HG03066 (cell line): Measurements from ENCODE around the gene YIF1A.
"Not testable (repeated sequence)": the region's sequence is repeated elsewhere in the genome, so short reads cannot be mapped to it uniquely, and the experiment has no call there.

Experiments
- ATAC-seq: cut with Tn5 transposase; IDR thresholded peaks from one replicate; pipeline ENCODE4 v1.9.1; 2021; ENCODE audit warnings: low read depth; ENCODE audit not compliant: unreplicated experiment

YIF1A gene

DNA sequence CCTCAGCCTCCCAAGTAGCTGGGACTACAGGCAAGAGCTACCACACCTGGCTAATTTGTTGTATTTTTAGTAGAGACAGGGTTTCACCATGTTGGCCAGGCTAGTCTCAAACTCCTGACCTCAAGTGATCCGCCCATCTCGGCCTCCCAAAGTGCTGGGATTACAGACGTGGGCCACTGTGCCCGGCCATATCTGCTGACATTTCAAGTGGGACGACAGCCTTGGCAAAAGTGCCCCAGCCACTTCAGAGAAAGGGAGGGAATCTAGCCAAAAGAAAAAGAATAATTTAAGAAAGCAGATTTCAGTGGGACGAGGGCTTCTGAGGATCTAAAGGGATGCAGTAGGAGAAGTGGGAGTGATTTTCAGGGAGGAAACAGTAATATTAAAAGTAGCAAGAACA is 35.9 kb downstream of the YIF1A start:
- ATAC-seq: not testable (repeated sequence)

DNA sequence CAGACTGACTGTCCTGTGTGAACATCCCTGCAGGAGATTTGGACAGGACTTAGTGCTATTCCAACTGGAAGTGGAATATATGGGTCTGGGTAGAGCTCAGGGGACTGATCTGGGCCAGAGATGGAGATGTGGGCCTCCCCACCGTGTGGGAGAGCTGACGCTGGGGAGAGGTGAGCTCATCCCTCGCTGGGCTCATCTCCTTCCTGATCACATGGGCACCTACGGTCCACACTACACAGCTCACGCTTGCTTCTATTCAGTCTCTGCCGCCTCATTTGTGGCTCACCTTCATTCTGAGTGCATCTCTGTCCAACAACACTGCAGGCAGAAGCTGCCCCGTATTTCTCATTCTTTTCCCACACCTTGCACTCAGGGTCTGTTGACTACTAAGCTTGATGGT is 37.1 kb downstream of the YIF1A start:
- ATAC-seq: no peak

DNA sequence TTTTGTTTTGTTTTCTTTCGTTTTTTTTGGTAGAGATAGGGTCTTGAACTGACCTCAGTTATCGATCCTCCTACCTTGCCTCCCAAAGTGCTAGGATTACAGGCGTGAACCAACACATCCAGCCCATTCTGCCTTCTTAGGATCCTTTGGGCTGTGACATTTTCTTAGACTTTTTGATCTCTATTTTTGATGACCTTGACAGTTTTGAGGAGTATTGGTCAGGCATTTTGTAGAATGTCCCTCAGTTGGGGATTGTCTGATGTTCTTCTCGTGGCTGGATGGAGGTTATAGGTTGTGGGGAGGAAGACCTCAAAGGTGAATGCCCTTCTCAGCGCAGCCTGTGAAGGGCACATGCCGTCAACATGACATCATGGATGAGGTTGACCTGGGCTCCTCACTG is 40.0 kb downstream of the YIF1A start:
- no peak for ATAC-seq

DNA sequence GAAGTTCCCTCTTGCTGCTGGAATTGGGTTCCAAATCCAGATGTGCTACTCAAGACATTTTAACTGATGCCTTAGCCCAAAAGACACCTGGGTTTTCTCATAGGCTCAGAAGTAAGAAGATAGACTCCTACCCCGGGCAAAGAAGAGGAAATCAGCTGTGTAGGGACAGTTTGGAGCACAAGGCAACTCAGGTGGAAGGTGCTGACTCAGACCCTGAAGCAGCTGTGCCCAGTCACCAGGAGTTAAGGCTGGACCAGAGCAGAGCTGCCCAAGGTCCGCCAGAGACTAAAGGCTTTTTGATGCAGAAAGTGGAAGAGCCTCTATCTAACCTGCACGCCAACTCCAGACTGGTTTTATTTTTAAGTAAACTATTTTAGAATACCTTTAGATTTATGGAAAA is 41.1 kb downstream of the YIF1A start:
- no peak for ATAC-seq

DNA sequence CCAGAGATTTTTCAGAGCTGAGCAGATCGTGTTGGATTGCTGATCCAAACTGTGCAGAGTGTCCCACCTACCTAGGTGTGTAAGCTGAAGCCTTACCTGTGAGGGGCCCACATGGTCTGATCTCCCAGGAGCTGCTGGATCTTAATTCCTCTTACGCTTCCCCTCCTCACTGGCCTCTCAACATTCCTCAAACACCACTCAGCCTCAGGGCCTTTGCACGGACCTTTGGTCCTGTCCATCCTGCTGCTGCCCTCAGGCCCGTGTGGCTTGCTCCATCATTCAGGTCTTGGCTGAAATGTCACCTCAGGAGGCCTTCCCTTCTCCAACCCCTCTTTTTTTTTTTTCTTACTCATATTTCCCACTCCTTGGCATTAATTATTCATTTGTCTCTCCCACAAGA is 41.6 kb downstream of the YIF1A start:
- ATAC-seq: no peak

DNA sequence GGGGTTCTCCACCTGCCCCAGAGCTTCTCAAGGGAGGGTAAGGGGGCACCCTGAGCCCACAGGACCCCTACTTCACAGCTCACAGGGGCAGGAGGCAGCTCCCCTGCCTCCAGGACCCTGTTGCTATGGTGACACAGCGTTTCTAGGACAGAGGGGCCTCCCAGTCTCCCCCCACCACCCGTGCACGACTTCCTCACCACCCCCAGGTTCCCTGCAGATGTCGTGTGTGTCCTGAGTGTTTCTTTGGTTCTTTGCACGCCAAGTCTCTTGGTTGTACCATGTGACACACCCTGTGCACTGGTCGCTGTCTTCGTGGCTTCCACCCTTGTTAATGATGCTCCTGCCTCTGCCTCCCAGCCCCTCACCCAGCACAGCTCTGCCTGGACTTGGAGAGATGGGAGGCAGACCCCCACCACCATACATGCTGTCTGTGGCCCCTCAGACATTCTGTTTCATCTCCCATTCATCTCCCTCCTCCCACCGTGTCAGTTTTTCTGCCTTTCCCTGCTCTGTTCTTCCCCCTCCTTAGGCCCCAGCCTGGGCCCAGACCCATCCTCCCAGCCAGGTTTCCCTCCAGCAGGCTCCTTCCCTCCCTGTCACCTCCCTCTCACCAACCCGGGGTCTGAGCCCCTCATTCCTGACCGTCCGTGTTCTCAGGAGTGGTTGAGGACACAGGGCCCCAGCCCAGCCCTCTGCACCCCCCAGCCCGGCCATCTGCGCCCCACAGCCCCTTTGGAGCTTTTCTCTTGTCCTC is 45.0 kb downstream of the YIF1A start:
- ATAC-seq: no peak

DNA sequence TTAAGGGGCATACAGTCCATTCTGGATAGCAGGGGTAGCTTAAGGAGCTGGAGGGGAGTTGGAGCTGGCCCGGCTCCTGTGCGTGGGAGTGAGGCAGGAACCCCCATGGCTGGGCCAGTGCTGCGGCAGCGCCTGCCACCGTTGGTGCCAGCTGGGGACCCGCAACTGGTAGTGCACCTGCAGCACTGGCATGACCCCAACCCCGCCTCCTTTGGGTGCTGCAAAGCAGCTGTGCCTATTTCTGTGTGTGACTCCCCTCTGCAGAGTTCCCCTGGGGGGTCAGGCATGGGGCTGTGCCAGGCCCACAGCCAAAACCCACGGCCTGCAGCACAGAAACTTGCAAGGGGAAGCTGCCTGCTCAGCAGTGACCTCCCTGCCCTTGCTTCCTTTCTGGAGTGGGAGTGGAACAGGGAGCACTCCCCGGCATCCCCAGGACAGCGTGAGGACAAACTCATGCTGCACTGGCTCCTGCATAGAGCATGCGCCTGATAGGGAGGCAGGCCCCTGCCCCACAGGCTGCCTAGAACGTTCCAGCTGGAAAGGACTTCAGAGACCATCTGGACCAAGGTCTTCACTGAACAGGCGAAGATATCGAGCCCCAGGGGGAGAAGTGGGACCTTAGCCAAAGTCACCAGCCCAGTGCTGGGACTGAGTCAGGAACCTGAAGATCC is 46.7 kb downstream of the YIF1A start:
- no peak for ATAC-seq

DNA sequence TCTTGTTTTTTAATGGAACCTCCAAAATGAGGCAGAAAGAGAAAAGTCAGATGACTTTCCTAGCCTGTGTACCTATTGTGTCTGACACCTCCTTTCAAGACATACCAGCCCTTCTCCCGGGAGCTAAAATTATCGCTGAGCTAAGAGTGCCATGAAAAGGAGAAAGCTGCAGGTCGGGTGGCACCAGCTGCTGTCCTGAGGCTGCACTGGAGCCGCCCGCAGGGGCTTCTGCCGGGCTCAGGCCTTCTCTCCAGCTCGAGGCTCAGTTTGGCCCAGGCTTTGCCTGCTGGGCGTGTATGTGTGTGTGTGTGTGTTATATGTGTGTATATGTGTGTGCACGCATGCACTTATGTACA is 48.2 kb downstream of the YIF1A start:
- no peak for ATAC-seq

DNA sequence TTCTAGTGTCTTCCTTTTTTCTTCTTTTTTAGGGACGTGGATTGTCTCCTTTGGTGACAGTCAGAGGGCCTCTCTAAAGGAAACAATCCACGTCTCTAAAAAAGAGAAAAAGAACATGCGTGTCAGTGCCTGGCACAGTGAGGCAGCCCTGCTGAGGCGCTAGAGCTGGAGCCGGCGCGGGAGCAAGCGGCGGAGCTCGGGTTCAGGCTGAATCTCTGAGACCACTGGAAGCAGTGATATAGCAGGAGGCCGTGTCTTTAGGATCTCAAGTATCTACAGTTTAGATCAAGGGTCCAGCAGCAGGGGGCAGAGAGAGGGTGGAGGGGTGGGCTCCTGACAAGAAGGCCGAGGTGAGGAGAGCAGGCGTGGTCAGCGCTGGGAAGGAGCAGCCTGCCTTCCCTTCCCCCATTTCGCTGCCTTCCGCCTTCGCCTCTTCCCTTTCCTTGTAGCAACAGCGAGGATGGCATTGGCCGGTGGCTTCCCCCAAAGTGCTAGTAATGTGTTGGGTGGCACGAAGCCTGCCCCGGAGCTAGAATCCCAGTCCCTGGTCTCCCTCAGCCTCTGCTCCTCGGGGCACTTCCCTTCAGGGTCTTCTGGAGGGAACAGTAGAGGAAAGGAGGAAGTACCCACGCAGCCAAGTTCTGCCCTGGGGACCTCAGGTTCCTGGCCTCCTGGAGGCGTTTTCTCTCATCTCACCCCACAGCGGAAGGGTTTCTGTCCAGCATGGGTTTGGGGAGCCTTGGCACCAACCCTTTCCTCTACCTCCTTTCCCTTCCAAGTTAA is 48.8 kb downstream of the YIF1A start:
- ATAC-seq: no peak

DNA sequence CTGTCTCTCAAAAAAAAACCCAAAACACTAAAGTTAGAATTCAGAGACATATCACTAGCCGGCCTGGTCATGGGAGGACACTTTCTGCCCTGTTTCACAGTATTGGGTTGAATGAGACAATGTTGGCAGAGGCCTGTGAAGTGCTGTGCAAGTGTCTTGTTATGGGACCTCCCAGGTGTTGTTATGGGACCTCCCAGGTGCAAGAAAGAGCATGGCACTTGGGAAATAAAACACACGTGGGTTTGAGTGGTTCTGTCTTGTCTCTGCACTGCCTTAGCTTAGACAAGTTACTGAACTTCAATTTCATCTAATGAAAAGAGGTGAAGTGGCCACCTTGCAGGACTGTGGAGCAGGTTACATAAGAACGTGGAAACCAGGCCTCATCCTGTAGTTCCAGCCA is 49.4 kb downstream of the YIF1A start:
- no peak for ATAC-seq

DNA sequence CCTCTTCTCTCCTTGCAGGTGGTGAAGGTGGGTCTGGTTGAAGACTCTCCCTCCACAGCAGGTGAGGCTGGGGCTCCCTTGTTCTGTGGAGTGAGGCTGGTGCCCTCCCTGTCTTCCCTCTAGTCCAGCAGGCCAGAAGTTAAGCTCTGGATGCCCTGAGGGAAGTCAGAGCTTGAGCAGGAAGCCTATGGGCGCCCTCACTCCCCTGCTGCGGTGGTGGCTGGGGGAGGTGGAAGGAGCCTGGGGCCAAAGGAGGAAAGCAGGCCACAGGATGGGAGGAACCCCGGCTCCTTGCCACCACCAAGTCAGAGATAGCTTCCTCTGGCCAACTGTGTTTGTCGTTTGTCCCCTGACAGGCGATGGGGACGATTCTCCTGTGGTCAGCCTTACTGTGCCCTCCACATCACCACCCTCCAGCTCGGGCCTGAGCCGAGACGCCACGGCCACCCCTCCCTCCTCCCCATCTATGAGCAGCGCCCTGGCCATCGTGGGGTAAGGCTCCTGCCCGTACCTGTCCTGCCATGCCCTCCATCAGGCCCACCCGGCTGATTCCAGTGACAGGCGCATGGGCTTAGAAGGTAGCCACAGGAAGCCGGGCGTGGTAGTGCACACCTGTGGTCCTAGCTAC is 50.0 kb downstream of the YIF1A start:
- no peak for ATAC-seq

DNA sequence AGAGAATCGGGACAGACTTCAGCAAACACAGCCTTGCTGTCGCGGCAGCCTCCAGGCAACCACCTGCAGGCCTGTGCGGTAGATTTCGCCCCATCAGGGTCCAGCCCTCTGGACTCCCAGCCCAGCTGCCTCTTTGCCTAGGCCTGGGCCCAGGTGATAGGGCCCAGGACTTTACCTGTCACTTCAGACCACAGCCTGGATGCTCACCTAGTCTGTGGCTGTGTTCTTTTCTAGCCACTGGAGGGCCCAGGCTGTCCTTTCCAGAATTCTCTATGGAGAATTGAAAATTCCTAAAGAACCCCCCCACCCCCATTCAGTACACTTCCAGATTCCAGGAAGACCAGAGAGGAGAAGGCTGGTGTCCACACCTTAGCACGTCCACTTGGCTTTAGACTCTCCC is 51.1 kb downstream of the YIF1A start:
- no peak for ATAC-seq

DNA sequence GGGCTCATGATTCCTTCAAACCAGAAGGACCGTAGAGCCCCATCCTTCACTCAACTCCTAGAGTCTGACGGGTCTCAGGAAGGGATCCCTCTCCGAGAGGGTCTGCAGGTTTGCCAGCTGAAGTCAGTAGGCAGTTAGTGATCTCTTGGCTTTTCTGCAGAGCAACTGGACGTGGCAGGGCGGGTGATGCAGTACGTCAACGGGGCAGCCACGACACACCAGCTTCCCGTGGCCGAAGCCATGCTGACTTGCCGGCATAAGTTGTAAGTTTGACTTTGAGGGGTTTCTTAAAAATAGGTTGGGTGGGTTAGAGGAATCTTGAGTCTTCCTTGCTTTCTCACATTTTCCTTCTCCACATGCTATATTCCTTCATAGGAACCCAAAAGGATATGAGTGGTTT is 53.8 kb downstream of the YIF1A start:
- no peak for ATAC-seq
